Measurements from ENCODE around the gene RNASEH2A. TPM values are rescaled to one million over a fixed set of nuclear protein-coding genes. Genes with fewer than 3 reads are reported as not detected.

The RNASEH2A gene
- total RNA-seq, 2 donors from 2014 or later = 8.7 to 11.5 TPM

GRCh38 chr19:12858041-12858928 lies 51.9 kb downstream of the RNASEH2A start:
- DNase-seq (ENCODE audit: low spot score) = no peak
- no peak overlapping the region for H3K4me3 ChIP-seq
- no peaks in the 10 kb centered on the region for H3K36me3 ChIP-seq
- intact Hi-C loops (cut with DNase I) = no loop called here
- no peaks in the 10 kb centered on the region for H3K4me1 ChIP-seq (replicated peaks)
- TF ChIP-seq POLR2AphosphoS5 (IDR thresholded peaks at IDR 0.05) = no peak
- no peak for TF ChIP-seq CTCF (IDR thresholded peaks at IDR 0.05)
- TF ChIP-seq POLR2A (IDR thresholded peaks at IDR 0.05) = no peak
- H3K27me3 ChIP-seq (replicated peaks; ENCODE audit: insufficient read depth) = no peaks in the 10 kb centered on the region
- H3K27ac ChIP-seq = no peak overlapping the region
- WGBS = 93% methylated on average over 35 of the region's 35 CpGs
- no peaks in the 10 kb centered on the region for H3K9me3 ChIP-seq

- Histone ChIP-seq H3K4me1 (replicated peaks) (no peaks in the 10 kb centered on the region), H3K27me3 (replicated peaks; ENCODE audit: insufficient read depth) (no peaks in the 10 kb centered on the region), H3K9me3 (no peaks in the 10 kb centered on the region), H3K27ac (no peak overlapping the region), H3K36me3 (no peaks in the 10 kb centered on the region), H3K4me3 (no peak overlapping the region)
- DNase-seq (ENCODE audit: low spot score) = no peak
- intact Hi-C loops (cut with DNase I) = no loop called here
- 57% methylated on average over 7 of the region's 7 CpGs for WGBS
- TF ChIP-seq POLR2A (IDR thresholded peaks at IDR 0.05) = no peak
- TF ChIP-seq POLR2AphosphoS5 (IDR thresholded peaks at IDR 0.05) = no peak
- no peak for TF ChIP-seq CTCF (IDR thresholded peaks at IDR 0.05)
Observed at GRCh38 chr19:12859546-12859945, 53.2 kb downstream of the RNASEH2A start.

Small RNAs within 50 kb of the gene (microRNA-seq; reads per million reads assigned to microRNA genes)
- gene MIR5684 (not detected), gene MIR6794 (not detected)

Small RNAs within 50 kb of the gene (small RNA-seq; reads per million reads assigned to genes)
- 0.09 to 0.40 reads per million in 2 donors for gene MIR5684
- 0 reads per million in 2 donors for gene MIR6794

Other genes starting within 250 kb of the RNASEH2A start
- gene ZNF490, start 195.8 kb upstream of the RNASEH2A start, total RNA-seq = 1 to 10 TPM; 7.2 to 8.9 TPM
- 10 to 100 TPM; 18.3 to 20.4 TPM for gene ZNF791, start 195.7 kb upstream of the RNASEH2A start, total RNA-seq
- gene MAN2B1, start 139.8 kb upstream of the RNASEH2A start, total RNA-seq = 10 to 100 TPM; 60.2 to 91.9 TPM
- 10 to 100 TPM; 14.9 to 16.2 TPM for gene WDR83, start 139.8 kb upstream of the RNASEH2A start, total RNA-seq
- 100 to 1,000 TPM; 140 to 178 TPM for gene DHPS, start 124.7 kb upstream of the RNASEH2A start, total RNA-seq
- not detected for gene GNG14, start 118.6 kb upstream of the RNASEH2A start, total RNA-seq
- gene FBXW9, start 110.0 kb upstream of the RNASEH2A start, total RNA-seq = 10 to 100 TPM in 1 of 2 donors, 1 to 10 TPM in 1; 9.1 to 16.9 TPM
- gene TNPO2, start 82.7 kb upstream of the RNASEH2A start, total RNA-seq = 100 to 1,000 TPM in 1 of 2 donors, 10 to 100 TPM in 1; 50.1 to 123 TPM
- 100 to 1,000 TPM; 367 to 399 TPM for gene TRIR, start 71.9 kb upstream of the RNASEH2A start, total RNA-seq
- 10 to 100 TPM; 65.4 to 82.1 TPM for gene GET3, start 69.1 kb upstream of the RNASEH2A start, total RNA-seq
- under 1 TPM in 1 of 2 donors, not detected in 1; 0.91 TPM for gene BEST2, start 54.8 kb upstream of the RNASEH2A start, total RNA-seq
- 100 to 1,000 TPM in 1 of 2 donors, 10 to 100 TPM in 1; 49.6 to 126 TPM for gene HOOK2, start 31.0 kb upstream of the RNASEH2A start, total RNA-seq
- gene JUNB, start 15.1 kb upstream of the RNASEH2A start, total RNA-seq = 100 to 1,000 TPM; 173 to 290 TPM
- gene PRDX2, start 4.8 kb upstream of the RNASEH2A start, total RNA-seq = 100 to 1,000 TPM; 256 to 548 TPM
- under 1 TPM in 1 of 2 donors, not detected in 1; 0.91 TPM for gene THSD8, start 4.5 kb upstream of the RNASEH2A start, total RNA-seq
- gene RTBDN, start 28.0 kb downstream of the RNASEH2A start, total RNA-seq = 1 to 10 TPM in 1 of 2 donors, not detected in 1; 1.1 TPM
- gene MAST1, start 31.9 kb downstream of the RNASEH2A start, total RNA-seq = 1 to 10 TPM; 1.3 to 2.4 TPM
- gene DNASE2, start 74.9 kb downstream of the RNASEH2A start, total RNA-seq = 10 to 100 TPM; 41.4 to 63.9 TPM
- not detected for gene KLF1, start 80.6 kb downstream of the RNASEH2A start, total RNA-seq
- gene GCDH, start 84.6 kb downstream of the RNASEH2A start, total RNA-seq = 10 to 100 TPM; 66.4 to 81.7 TPM
- gene SYCE2, start 112.7 kb downstream of the RNASEH2A start, total RNA-seq = 1 to 10 TPM in 1 of 2 donors, under 1 TPM in 1; 0.18 to 5.9 TPM
- 10 to 100 TPM; 54.8 to 65.0 TPM for gene FARSA, start 127.1 kb downstream of the RNASEH2A start, total RNA-seq
- 100 to 1,000 TPM; 532 to 980 TPM for gene CALR, start 132.0 kb downstream of the RNASEH2A start, total RNA-seq
- gene RAD23A, start 139.3 kb downstream of the RNASEH2A start, total RNA-seq = 100 to 1,000 TPM; 113 to 145 TPM
- gene GADD45GIP1, start 150.6 kb downstream of the RNASEH2A start, total RNA-seq = 10 to 100 TPM; 29.9 to 58.7 TPM
- 1 to 10 TPM in 1 of 2 donors, not detected in 1; 1.8 TPM for gene DAND5, start 163.0 kb downstream of the RNASEH2A start, total RNA-seq
- 100 to 1,000 TPM; 185 to 286 TPM for gene NFIX, start 188.9 kb downstream of the RNASEH2A start, total RNA-seq